IPS-20b (cell line): ENCODE measurements around the gene PSMC3IP.
A peak's percentile ranks its signal among the peaks of the same experiment; 100 is the strongest.

ENCODE experiments used
- H3K27ac ChIP-seq: one replicate; pipeline ENCODE4 v1.5.1; 2013; ENCODE audit warnings: low read length
- H3K27me3 ChIP-seq: 2 replicates; pipeline ENCODE4 v1.6.1; 2013; ENCODE audit warnings: mild to moderate bottlenecking, low read length, inconsistent platforms; ENCODE audit not compliant: insufficient read depth
- H3K36me3 ChIP-seq: 2 replicates; pipeline ENCODE4 v1.6.1; 2013; ENCODE audit warnings: low read depth, mild to moderate bottlenecking, inconsistent platforms, low read length, moderate library complexity; ENCODE audit not compliant: insufficient read depth
- H3K4me1 ChIP-seq: 2 replicates; pipeline ENCODE4 v1.6.1; 2013; ENCODE audit warnings: mild to moderate bottlenecking, control low read depth, inconsistent platforms, low read length, moderate library complexity; ENCODE audit not compliant: insufficient read depth
- H3K4me3 ChIP-seq: 2 replicates; pipeline ENCODE4 v1.5.1; 2013; ENCODE audit warnings: mild to moderate bottlenecking, low read length, inconsistent platforms
- H3K9ac ChIP-seq: 2 replicates; pipeline ENCODE4 v1.6.1; 2013; ENCODE audit warnings: low read depth, mild to moderate bottlenecking, inconsistent platforms, low read length, moderate library complexity
- H3K9me3 ChIP-seq: 2 replicates; pipeline ENCODE4 v1.6.1; 2013; ENCODE audit warnings: mild to moderate bottlenecking, low read depth, low read length, inconsistent platforms; ENCODE audit not compliant: insufficient read depth

Gene PSMC3IP

DNA sequence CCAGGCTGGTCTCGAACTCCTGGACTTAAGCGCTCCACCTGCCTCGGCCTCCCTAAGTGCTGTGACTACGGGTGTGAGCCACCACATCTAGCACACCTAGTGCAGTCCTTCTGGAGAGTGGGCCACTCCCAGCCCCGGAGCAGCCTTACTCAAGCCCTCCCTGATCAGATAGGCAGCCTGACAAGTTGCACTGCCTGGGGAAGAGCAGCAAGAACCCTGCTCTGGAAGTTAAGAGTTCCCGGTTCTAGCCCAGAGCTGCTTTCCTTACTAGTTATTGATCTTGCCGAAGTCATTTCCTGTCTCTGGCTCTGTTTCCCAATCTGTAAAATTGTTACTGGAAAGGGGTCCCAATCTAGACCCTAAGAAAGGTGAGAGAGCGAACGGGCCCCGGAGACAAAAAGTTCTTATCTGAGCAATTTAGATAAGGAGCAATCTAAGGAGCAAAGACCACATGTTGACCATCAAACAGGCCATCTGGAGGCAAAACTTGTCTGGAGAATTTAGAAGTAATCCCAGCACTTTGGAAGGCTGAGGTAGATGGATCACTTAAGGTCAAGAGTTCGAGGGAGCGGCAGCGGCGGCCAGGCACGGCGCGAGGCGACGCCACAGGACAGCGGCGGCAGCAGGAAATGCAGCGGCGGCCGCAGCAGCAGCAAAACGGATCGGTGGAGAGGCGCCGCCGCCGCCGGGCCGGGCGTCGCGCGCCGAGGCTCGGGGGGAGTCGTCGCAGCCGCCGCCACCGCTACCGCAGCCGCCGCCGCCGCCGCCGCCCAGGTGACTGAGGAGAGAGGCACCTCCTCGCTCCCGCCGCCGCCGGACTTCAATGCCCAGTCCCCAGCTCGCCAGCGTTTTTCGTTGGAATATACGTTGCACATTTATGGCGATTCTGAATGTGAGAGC, 45.8 kb downstream of the PSMC3IP start:
- Histone ChIP-seq H3K9ac (no peak overlapping the region), H3K27me3 (peaks cover 12% of the 10 kb centered on the region; the same call in 1 of the 2 replicates), H3K9me3 (no peaks in the 10 kb centered on the region), H3K4me3 (peak overlapping the region; percentile 60; the same call in 1 of the 2 replicates), H3K4me1 (peaks cover 3% of the 10 kb centered on the region; the same call in 1 of the 2 replicates), H3K27ac (no peak overlapping the region), H3K36me3 (no peaks in the 10 kb centered on the region)

DNA sequence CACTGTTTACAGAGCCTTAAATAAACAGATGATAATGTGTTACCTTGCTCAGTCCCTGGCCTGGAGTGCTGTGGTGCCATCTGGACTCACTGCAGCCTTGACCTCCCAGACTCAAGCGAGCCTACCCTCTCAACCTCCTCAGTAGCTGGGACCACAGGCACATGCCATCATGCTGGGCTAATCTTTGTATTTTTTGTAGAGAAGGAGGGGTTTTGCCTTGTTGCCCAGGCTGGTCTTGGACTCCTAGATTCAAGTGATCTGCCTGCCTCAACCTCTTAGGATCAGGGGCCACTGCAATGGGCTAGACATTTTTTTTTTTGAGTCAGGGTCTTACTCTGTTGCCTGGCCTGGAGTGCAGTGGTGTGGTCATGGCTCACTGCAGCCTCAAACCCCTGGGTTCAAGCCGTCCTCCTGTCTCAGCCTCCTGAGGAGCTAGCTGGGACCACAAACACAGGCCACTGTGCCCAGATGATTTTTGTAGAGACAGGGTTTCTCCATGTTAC, 46.5 kb downstream of the PSMC3IP start:
- Histone ChIP-seq H3K27me3 (peaks cover 12% of the 10 kb centered on the region; the same call in 1 of the 2 replicates), H3K9ac (no peak overlapping the region), H3K9me3 (no peaks in the 10 kb centered on the region), H3K4me1 (peaks cover 3% of the 10 kb centered on the region; the same call in 1 of the 2 replicates), H3K36me3 (no peaks in the 10 kb centered on the region), H3K4me3 (no peak overlapping the region), H3K27ac (no peak overlapping the region)

DNA sequence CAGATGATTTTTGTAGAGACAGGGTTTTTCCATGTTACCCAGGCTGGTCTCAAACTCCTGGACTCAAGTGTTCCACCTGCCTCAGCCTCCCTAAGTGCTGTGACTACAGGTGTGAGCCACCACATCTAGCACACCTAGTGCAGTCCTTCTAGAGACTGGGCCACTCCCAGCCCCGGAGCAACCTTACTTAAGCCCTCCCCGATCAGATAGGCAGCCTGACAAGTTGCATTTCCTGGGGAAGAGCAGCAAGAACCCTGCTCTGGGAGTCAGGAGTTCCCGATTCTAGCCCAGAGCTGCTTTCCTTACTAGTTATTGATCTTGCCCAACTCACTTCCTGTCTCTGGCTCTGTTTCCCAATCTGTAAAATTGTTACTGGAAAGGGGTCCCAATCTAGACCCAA, 48.5 kb downstream of the PSMC3IP start:
- Histone ChIP-seq H3K4me1 (no peaks in the 10 kb centered on the region), H3K36me3 (no peaks in the 10 kb centered on the region), H3K27ac (no peak overlapping the region), H3K27me3 (peaks cover 12% of the 10 kb centered on the region; the same call in 1 of the 2 replicates), H3K4me3 (no peak overlapping the region), H3K9ac (no peak overlapping the region), H3K9me3 (no peaks in the 10 kb centered on the region)

DNA sequence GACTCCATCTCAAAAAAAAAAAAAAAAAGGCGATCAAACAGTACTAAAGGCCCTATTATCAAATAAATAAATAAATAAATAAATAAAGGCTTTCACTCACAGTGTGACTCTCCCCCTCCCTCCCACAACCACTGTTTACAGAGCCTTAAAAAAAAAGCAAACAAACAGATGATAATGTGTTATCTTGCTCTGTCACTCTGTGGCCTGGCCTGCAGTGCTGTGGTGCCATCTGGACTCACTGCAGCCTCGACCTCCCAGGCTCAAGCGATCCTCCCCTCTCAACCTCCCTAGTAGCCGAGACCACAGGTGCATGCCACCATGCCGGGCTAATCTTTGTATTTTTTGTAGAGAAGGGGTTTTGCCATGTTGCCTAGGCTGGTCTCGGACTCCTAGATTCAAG, 49.6 kb downstream of the PSMC3IP start:
- H3K27me3 ChIP-seq = peaks cover 12% of the 10 kb centered on the region; the same call in 1 of the 2 replicates
- no peak overlapping the region for H3K27ac ChIP-seq
- H3K9me3 ChIP-seq = no peaks in the 10 kb centered on the region
- no peaks in the 10 kb centered on the region for H3K36me3 ChIP-seq
- H3K4me1 ChIP-seq = no peaks in the 10 kb centered on the region
- H3K9ac ChIP-seq = no peak overlapping the region
- no peak overlapping the region for H3K4me3 ChIP-seq

DNA sequence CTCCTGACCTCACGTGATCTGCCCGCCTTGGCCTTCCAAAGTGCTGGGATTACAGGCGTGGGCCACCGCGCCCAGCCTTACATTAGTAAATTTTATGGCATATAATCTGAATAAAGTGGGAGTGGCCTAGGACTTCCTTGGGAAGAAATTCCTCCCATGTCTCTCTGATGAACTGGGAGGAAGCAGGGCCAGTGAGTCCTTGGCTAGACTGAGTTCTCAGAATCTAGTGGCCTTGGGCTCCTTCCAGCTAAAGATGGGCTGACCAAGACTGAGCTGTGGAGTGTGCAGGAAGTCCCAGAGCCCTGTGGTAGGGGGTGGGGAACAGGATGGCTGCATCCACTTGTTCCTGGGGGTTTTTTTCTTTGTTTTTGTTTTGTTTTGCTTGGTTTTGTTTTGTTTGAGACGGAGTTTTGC, 51.5 kb downstream of the PSMC3IP start:
- peaks cover 4% of the 10 kb centered on the region; the same call in 1 of the 2 replicates for H3K27me3 ChIP-seq
- no peaks in the 10 kb centered on the region for H3K9me3 ChIP-seq
- H3K27ac ChIP-seq = no peak overlapping the region
- no peaks in the 10 kb centered on the region; the same call in 1 of the 2 replicates for H3K4me1 ChIP-seq
- H3K36me3 ChIP-seq = peaks cover 10% of the 10 kb centered on the region
- H3K9ac ChIP-seq = no peak overlapping the region
- H3K4me3 ChIP-seq = no peak overlapping the region

DNA sequence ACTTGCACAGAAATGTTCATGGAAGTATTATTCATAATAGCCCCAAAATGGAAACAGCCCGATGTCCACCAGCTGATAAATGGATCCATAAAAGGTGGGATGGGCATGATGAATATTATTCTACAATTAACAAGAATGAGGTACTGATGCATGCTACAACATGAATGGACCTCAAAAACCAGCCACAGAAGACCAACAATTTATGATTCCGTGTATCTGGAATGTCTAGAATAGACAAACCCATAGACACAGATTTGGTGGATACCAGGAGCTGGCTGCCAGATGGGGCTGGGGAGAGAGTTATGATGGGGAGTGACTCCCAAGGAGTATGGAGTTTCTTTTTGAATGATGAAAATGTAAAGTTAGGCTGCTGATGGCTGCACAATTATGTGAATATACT, 52.3 kb downstream of the PSMC3IP start:
- Histone ChIP-seq H3K9me3 (no peaks in the 10 kb centered on the region), H3K9ac (no peak overlapping the region), H3K4me3 (no peak overlapping the region), H3K4me1 (peaks cover 7% of the 10 kb centered on the region; the same call in 1 of the 2 replicates), H3K27ac (no peak overlapping the region), H3K36me3 (peaks cover 13% of the 10 kb centered on the region), H3K27me3 (no peaks in the 10 kb centered on the region)

DNA sequence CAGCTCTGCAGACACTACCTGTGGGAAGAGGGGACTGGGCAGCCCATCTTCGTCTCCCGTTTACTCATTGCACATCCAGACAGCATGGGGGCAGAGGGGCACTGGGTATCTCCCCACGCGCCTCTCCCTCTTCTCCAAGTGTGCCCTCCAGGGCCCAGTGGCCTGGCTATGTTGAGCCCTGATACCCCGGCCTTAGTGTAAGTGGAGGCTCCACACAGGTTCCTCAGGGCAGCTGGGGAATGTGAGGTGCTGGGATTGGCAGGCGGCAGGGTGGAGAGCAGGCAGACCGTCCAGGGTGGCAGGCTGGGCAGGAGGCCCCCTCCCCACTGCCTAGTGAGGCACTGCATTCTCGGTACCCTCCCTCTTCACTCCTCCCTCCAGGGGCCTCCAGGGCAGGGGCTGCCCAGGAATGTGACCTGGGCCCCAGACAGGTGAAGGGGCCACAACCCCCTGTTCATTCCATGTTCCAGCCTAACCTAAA, 54.7 kb downstream of the PSMC3IP start:
- Histone ChIP-seq H3K27ac (no peak overlapping the region), H3K36me3 (peaks cover 13% of the 10 kb centered on the region), H3K9ac (no peak overlapping the region), H3K4me3 (no peak overlapping the region), H3K4me1 (peaks cover 19% of the 10 kb centered on the region), H3K27me3 (no peaks in the 10 kb centered on the region), H3K9me3 (no peaks in the 10 kb centered on the region)
